ENCODE measurements around the gene HUS1.
A peak's percentile ranks its signal among the peaks of the same experiment; 100 is the strongest.
"Not testable (repeated sequence)": the region's sequence is repeated elsewhere in the genome, so short reads cannot be mapped to it uniquely, and the experiment has no call there.

Gene HUS1

DNA sequence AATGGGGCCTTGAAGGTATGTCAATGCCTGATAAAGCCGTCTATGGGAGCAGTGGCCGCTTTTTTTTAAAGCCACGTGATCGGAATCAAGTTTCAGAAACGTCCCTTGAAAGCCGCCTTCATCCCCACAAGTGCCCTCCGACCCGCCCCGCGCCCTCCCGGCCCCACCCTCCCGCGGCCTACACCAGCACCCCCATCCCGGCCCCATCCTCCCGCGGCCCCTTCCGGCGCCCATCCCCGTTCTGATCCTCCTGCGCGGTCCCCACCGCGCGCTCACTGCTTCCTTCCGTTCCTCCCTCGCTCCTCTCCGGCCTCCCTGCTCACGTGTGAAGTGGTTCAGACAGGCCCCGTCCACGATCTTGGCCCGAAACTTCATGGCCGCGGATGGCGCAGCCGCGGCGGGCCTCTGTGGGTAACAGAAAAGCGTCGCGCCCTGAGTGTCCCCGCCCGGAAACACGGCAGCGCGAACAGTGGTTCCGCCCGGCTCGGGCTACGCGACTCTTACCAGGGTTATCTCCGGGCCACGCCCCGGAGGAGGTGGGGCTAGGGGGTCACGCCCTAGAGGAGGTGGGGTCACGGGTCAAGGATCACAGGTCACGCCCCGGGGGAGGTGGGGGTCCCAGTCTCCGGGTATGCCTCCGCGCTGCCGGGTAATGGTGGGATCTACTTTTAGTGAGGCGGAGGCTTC, at the start of gene HUS1:
HUS1 (minus strand) TSS at position 471 of the 687 bp plus-strand sequence; CDS start at position 375, 96 bp downstream.
- DNase-seq (ENCODE audit: low read depth in 2 of 2): peak; percentile 66 to 68

DNA sequence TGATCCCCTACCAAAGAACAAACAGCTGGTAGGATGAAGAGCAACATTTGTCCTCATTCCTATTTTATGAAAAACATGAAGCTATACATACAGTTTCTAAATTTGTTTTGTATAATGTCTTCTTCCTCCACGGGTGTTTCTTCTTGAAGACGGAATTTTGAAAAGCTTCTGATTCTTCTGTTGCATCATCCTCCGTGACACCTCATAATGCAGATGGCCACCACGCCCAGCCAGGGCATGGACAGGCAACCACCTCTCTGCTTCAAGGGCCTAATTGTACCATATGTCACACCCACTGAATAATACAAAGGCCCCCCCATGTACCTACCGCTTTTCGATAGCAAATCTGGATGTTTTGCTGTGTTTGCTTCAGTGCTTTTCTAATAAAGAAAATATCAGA, 49.5 kb upstream of the HUS1 start, which contains the start of gene SUN3:
SUN3 (minus strand) TSS at position 170 of the 400 bp plus-strand sequence; CDS start at position 1, 169 bp downstream.
- DNase-seq (ENCODE audit: low read depth in 2 of 2): no peak

GRCh38 chr7:48025624-48026023, 46.2 kb upstream of the HUS1 start:
- DNase-seq (ENCODE audit: low read depth in 2 of 2): no peak

DNA sequence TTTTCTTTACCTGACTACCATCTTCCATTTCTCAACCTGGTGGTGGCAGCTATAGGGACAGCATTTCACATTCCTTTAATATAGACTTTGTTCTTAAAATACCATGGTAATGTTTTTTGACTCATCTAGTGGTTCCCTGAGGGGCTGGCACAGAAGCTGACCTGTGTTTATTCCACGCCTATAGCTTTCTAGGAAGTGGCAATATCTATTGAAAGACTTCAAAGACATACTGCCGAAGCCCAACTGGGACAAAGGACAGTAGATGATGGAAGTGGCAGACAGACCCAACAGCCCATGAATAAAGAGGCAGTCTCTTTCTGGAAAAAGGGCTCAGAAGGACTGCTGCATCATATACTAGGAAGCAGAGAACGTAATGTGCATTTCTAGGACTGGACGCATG, 38.3 kb upstream of the HUS1 start:
- no peak for DNase-seq (ENCODE audit: low read depth in 2 of 2)

DNA sequence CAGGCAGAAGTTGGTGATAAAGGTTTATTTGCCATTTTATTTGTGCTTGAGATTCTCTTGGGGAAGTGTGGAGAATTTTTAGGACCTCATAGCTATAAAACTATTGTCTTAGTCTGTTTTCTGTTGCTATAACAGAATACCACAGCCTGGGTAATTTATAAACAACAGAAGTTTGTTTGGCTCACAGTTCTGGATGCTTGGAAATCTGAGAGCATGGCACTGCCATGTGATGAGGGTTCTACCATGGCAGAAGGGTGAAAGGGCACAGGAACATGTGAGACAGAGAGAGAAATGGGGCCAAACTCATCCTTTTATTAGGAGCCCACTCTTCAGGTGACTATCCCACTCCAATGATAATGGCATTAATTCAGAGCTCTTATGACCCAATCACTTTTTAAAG, 37.2 kb upstream of the HUS1 start:
- no peak for DNase-seq (ENCODE audit: low read depth in 2 of 2)

DNA sequence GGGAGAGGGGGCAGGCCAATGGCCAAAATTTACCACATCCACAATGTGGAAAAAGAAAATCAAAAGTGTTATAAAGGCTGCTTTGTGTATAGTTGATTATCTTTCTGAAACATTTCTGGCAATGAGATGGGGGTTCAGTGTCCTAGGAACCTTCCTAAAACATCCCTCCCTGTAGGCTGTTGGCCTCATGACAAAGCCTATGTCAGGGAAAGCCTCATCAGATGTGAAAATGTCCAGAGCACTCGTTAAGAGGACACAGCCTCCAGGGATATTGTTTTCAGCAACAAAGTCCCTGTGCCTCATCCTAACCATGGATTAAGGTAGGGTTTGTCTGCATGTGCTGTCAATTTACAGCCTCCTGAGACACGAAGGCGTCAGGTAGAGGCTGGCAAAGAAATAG, 32.5 kb upstream of the HUS1 start:
- DNase-seq (ENCODE audit: low read depth in 2 of 2): no peak

GRCh38 chr7:48011323-48011722, 31.9 kb upstream of the HUS1 start:
- no peak for DNase-seq (ENCODE audit: low read depth in 2 of 2)

DNA sequence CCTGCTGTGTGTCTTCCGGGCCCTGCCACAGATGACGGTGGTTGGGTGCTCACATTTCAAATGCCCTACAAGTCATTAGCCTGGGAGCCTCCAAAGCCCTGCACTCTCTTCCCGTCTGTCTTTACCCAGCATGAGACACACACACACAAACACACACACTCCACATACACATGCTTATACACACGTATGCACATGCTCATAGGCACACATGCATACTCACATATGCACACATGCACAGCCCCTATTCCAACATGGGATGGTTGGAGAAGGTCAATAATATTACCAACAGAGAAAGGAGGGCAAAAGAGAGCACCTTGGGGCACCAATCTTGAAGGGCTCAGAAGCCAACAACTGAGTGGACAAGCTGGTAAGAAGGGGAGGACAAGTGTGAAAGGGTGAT, 30.5 kb upstream of the HUS1 start:
- DNase-seq (ENCODE audit: low read depth in 2 of 2): no peak

- no peak for DNase-seq (ENCODE audit: low read depth in 2 of 2)
Measured at GRCh38 chr7:48009257-48009656, 29.8 kb upstream of the HUS1 start.

GRCh38 chr7:48006866-48007265, 27.5 kb upstream of the HUS1 start:
- no peak for DNase-seq (ENCODE audit: low read depth in 2 of 2)

DNA sequence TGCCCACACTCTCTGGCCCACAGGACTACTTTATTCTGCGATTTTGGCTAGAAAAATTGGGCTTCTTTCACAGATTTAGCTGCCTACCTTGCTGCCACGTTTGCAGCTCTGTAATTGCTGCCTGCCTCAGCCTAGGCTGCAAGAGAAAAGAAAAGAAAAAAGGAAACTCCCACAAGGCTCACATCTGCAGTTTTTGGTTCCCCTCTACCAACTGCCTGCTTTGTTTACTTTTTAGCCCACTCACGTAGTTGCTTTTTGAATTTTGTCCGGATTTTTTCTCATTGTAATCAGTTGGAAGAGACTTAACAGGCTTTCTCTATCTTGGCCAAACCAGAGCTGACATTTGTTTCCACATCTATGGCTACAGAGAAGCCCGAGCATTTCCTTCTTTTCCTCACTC, 25.2 kb upstream of the HUS1 start:
- DNase-seq (ENCODE audit: low read depth in 2 of 2): no peak

DNA sequence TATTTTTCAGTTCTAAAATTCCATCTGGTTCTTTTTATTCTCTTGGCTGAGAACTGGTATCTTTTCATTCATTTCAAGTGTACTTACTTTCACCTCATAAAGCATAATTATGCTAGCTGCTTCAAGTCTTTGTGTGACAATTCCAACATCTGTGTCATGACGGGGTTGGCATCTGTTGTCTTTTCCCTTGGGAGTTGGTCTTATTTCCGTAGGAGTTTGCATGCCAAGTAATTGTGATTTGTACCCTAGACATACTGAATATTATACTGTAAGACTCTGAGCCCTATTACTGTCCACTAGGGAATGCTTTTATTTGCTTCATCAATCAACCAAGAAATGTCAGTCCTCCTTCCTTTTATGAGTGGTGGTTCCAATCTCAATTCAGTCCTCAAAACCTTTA, 24.6 kb upstream of the HUS1 start:
- no peak for DNase-seq (ENCODE audit: low read depth in 2 of 2)

- DNase-seq (ENCODE audit: low read depth in 2 of 2): not testable (repeated sequence)
Measured at GRCh38 chr7:48000164-48000563, 20.7 kb upstream of the HUS1 start.

DNA sequence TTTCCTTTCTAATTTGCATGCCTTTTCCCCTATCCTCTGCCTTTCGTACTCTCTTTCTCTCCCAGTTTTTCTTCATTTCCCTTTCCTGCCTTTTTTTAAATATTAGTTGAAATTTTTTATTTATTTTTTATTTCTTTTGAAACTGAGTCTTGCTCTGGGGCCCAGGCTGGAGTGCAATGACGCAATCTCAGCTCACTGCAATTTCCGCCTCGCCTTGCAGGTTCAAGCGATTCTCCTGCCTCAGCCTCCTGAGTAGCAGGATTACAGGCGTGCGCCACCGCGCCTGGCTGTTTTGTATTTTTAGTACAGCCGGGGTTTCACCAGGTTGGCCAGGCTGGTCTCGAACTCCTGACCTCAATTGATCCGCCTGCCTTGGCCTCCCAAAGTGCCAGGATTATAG, 20.0 kb upstream of the HUS1 start:
- no peak for DNase-seq (ENCODE audit: low read depth in 2 of 2)

DNA sequence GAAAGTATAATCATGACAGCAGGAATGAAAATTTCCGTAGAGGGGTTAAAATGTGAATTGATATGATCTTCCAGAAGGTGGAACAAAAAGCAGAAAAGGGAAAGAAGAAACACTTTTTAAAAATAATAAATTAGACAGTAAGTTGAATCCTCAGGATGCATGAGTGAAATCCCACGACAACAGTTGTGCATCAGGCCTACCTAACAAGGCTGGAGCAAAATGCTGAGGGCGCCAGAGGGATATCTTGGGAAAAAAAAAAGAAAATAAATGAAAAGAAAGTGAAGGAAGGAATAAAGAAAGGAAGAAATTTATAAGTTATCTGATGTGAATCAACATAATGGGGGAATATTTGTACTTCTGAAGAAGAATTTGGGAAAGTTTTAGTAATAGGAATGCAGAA, 13.0 kb upstream of the HUS1 start:
- DNase-seq (ENCODE audit: low read depth in 2 of 2): no peak

DNA sequence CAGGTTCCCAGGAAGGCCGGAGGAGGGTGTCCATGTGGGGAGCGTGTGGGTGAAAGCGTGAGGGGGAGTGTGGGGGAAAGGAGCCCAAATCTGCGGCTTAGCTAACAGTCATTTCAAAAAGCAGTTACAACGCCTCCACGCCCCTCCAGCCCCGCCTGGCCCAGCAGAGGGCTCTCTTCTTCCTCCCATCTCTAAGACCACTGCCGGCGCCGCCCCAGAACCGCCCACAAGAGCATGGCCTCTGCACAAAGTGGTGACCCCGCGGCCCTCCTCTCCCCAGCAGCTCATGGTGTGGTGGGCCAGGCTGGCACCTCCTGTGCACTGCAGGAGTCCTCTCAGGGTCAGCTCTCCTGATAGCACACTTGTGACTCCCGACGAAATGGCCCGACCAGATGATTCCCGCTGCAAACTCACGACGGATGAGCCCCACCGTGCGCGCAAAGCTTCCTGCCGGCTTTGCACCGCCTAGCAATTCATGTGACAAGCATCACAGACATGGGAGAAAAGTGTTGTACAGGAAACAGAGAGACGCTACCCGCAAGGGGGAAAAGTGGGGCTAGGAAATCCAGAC, 12.4 kb upstream of the HUS1 start:
- DNase-seq (ENCODE audit: low read depth in 2 of 2): peak; percentile 41 to 44

DNA sequence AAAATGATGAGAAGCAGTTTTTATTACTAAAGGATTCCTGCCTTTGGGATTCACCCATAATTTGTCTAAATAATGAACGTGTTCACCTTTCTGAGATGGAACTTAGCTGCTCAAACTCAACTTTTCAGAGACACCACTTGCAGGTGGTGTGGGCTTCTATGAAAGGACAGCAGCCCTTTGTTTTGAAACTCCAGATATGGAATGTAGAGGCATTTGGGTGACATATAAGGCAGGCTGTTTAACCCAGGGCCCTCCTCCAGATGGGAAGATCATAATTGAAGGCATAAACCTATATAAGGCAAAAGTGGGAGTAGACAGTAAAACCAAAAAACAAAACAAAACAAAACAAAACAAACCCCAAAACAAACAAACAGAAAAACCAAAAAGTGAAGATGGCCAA, 11.9 kb upstream of the HUS1 start:
- no peak for DNase-seq (ENCODE audit: low read depth in 2 of 2)

DNA sequence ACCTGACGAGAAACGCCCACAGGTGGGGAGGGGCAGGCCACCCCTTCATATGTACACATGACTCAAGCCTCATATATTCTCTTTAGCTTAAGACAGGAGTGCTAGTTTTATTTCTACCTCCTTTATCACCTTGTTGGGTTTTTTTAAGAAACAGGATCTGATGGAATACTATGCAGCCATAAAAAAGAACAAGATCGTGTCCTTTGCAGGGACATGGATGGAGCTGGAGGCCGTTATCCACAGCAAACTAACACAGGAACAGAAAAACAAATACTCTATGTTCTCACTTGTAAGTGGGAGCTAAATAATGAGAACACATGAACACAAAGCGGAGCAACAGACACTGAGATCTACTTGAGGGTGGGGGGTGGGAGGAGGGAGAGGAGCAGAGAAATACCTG, 11.2 kb upstream of the HUS1 start:
- DNase-seq (ENCODE audit: low read depth in 2 of 2): no peak

DNA sequence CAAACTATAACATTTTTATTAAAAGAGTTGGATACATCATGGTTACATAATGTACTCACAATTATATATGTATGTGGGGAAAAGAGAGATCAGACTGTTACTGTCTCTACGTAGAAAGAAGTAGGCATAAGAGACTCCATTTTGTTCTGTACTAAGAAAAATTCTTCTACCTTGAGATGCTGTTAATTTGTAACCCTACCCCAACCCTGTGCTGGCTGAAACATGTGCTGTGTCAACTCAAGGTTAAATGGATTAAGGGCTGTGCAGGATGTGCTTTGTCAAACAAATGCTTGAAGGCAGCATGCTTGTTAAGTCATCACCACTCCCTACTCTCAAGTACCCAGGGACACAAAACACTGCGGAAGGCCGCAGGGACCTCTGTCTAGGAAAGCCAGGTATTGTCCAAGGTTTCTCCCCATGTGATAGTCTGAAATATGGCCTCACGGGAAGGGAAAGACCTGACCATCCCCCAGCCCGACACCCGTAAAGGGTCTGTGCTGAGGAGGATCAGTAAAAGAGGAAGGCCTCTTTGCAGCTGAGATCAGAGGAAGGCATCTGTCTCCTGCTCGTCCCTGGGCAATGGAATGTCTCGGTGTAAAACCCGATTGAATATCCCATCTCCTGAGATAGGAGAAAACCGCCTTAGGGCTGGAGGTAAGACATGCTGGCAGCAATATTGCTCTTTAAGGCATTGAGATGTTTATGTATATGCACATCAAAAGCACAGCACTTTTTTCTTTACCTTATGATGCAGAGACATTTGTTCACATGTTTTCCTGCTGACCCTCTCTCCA, 10.4 kb upstream of the HUS1 start:
- not testable (repeated sequence) for DNase-seq (ENCODE audit: low read depth in 2 of 2)

DNA sequence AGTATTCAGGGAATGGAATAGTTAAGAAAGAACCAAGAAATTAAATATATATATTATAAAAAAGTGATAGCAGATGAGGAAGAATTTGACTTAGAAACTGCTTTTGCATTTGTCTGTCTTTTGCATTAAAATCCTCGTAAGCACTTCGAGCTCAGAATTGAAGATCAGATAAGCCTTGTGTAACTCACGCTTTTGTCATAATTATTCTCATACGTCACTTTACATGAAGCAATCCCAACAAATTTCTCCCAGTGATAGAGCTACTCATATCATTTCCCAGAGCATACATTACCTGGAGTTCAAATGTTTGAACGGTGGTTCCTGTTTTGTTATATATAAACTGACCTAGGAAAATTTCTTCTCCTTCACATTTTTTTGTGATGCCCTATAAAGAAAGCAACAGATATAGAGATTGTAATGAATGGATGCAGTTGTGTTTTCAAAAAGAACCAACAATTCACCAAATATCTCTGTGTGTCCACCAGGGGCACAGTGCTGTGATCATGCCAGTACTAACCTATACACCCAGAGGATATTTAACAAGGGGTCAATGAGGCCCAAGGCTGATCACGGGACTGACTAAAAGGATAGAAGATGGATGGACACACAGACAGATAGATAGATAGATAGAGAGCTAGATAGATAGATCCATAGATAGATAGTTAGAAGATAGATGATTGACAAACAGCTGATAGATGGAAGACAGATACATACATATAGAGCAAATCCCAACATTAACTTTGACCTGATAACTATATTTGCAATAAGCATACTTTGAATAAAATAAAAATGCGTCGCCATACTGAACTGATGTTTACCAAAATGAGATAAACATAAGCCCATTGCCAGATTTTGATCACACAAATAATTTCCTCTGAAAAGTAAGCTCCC, 9.3 kb upstream of the HUS1 start:
- DNase-seq (ENCODE audit: low read depth in 2 of 2): no peak

DNA sequence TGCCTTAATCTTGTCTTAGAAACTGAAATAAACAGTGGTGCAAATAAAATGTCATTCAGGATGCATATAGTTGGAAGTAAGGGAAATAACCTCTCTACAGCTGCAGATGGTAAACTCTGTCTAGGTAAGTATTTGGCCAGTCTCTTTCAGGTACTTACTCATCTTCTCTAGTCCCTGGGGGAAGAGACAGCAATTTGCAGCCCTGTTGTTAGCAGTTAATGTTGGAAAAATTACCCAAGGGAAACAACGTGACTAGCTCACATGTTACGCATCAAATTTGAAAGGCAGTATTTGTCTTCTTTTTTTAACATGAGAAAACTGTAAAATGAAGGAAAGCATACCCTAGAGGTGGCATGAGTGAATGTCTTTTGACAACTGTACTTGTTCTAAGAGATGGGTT, 3.2 kb upstream of the HUS1 start:
- DNase-seq (ENCODE audit: low read depth in 2 of 2): no peak

- DNase-seq (ENCODE audit: low read depth in 2 of 2): not testable (repeated sequence)
Measured at GRCh38 chr7:47980648-47981047, 1.2 kb upstream of the HUS1 start.

Measured in fibroblast of skin of left quadriceps (primary cell).